ENCODE measurements around the gene OLFM3. TPM values are rescaled to one million over a fixed set of nuclear protein-coding genes. Genes with fewer than 3 reads are reported as not detected.

OLFM3 gene
- polyA plus RNA-seq, 1 donor from 2014 or later = not detected

GRCh38 chr1:101967871-101968270 lies 28.9 kb downstream of the OLFM3 start:
- no peaks in the 10 kb centered on the region for H3K27me3 Mint-ChIP-seq
- peaks cover 2 to 9% (median 2%) of the 10 kb centered on the region in 3 donors for H3K9me3 Mint-ChIP-seq
- no peak overlapping the region for H3K27ac Mint-ChIP-seq
- no peaks in the 10 kb centered on the region for H3K4me1 Mint-ChIP-seq
- no peak overlapping the region for H3K4me3 Mint-ChIP-seq
- no peaks in the 10 kb centered on the region for H3K36me3 Mint-ChIP-seq

DNA sequence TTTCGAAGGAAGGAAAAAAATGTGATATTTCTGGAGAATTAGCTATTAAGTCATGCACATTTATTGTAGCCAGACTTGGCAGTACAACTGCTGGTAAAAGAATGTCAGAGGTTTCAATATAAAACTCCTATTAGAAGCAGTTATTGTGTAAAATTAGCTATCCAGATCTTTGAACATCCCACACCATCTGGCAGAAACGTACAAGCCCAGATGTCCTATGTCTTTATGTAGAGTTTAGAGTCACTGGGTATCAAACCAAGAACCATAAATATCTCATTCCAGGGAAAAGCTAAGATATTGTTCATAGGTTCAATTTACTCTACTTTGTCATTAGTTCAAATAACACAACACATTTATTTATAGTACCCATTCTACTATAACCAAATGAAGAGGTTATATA lies 31.4 kb downstream of the OLFM3 start:
- no peaks in the 10 kb centered on the region for H3K27me3 Mint-ChIP-seq

DNA sequence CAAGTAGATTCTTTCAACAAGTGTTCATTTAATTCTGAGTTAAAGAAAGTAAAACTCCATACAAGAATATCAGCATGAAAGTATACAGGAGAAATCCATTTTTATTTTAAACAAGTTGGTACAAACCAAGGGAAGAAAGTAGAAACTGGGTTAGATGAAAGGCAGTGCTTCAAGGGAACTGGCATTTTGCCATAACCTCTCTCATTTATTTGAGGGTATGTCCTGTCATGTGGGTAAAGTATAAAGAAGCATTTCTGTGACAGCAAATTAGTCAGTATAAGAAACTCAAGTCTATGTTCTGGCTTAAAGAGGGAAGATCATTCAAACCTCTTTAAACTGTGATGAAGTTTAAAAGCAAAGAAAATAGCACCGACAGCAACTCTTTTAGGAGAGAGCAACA lies 32.0 kb downstream of the OLFM3 start:
- no peaks in the 10 kb centered on the region for H3K36me3 Mint-ChIP-seq
- no peak overlapping the region for H3K4me3 Mint-ChIP-seq
- no peaks in the 10 kb centered on the region for H3K4me1 Mint-ChIP-seq
- peaks cover 2 to 9% (median 2%) of the 10 kb centered on the region in 3 donors for H3K9me3 Mint-ChIP-seq
- H3K27me3 Mint-ChIP-seq = no peaks in the 10 kb centered on the region
- no peak overlapping the region for H3K27ac Mint-ChIP-seq

More for the DNA sequence above, 31.4 kb downstream of the OLFM3 start:
- H3K4me1 Mint-ChIP-seq = no peaks in the 10 kb centered on the region
- H3K36me3 Mint-ChIP-seq = no peaks in the 10 kb centered on the region
- no peak overlapping the region for H3K4me3 Mint-ChIP-seq
- peaks cover 2 to 9% (median 2%) of the 10 kb centered on the region in 3 donors for H3K9me3 Mint-ChIP-seq
- no peak overlapping the region for H3K27ac Mint-ChIP-seq

DNA sequence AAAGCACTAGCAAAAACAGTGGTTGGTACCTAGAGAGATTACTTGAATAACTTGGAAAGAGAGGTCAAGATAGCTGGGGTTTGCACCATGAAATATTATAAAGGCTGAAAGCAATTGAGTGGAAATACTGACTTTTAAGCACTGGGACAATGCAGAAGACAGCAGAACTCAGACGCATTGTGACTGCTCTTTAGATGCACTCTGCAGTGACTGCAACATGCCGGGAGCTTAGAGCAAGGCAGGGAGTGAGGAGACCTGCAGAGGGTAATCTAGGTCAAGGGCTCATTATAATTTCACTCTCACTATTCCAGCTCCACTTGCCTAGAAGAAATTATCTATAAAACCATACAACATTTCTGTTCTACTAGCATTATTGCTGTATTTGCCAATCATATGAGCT lies 36.6 kb downstream of the OLFM3 start:
- Mint-ChIP-seq H3K4me3 (no peak overlapping the region), H3K27me3 (no peaks in the 10 kb centered on the region), H3K27ac (no peak overlapping the region)

GRCh38 chr1:101959456-101959855 lies 37.3 kb downstream of the OLFM3 start:
- Mint-ChIP-seq H3K27me3 (no peaks in the 10 kb centered on the region), H3K4me3 (no peak overlapping the region), H3K27ac (no peak overlapping the region), H3K36me3 (no peaks in the 10 kb centered on the region), H3K9me3 (no peaks in the 10 kb centered on the region), H3K4me1 (no peaks in the 10 kb centered on the region)

More for the DNA sequence above, 36.6 kb downstream of the OLFM3 start:
- no peaks in the 10 kb centered on the region for H3K9me3 Mint-ChIP-seq
- no peaks in the 10 kb centered on the region for H3K4me1 Mint-ChIP-seq
- no peaks in the 10 kb centered on the region for H3K36me3 Mint-ChIP-seq

GRCh38 chr1:101957771-101958170 lies 39.0 kb downstream of the OLFM3 start:
- peaks cover 2% of the 10 kb centered on the region for H3K27me3 Mint-ChIP-seq

GRCh38 chr1:101953623-101954022 lies 43.1 kb downstream of the OLFM3 start:
- H3K27me3 Mint-ChIP-seq = peaks cover 2% of the 10 kb centered on the region
- H3K36me3 Mint-ChIP-seq = no peaks in the 10 kb centered on the region
- no peak overlapping the region for H3K27ac Mint-ChIP-seq
- H3K4me3 Mint-ChIP-seq = no peak overlapping the region
- H3K9me3 Mint-ChIP-seq = peaks cover 0 to 3% (median 2%) of the 10 kb centered on the region in 3 donors
- no peaks in the 10 kb centered on the region for H3K4me1 Mint-ChIP-seq

More at GRCh38 chr1:101957771-101958170, 39.0 kb downstream of the OLFM3 start:
- no peaks in the 10 kb centered on the region for H3K36me3 Mint-ChIP-seq
- H3K9me3 Mint-ChIP-seq = no peaks in the 10 kb centered on the region
- no peak overlapping the region for H3K27ac Mint-ChIP-seq
- H3K4me1 Mint-ChIP-seq = no peaks in the 10 kb centered on the region
- H3K4me3 Mint-ChIP-seq = no peak overlapping the region

- no peak overlapping the region for H3K27ac Mint-ChIP-seq
- H3K36me3 Mint-ChIP-seq = no peaks in the 10 kb centered on the region
- no peaks in the 10 kb centered on the region for H3K4me1 Mint-ChIP-seq
- H3K27me3 Mint-ChIP-seq = no peaks in the 10 kb centered on the region
- peaks cover 0 to 3% (median 2%) of the 10 kb centered on the region in 3 donors for H3K9me3 Mint-ChIP-seq
- H3K4me3 Mint-ChIP-seq = no peak overlapping the region
Measured at GRCh38 chr1:101945884-101946283, 50.8 kb downstream of the OLFM3 start.

DNA sequence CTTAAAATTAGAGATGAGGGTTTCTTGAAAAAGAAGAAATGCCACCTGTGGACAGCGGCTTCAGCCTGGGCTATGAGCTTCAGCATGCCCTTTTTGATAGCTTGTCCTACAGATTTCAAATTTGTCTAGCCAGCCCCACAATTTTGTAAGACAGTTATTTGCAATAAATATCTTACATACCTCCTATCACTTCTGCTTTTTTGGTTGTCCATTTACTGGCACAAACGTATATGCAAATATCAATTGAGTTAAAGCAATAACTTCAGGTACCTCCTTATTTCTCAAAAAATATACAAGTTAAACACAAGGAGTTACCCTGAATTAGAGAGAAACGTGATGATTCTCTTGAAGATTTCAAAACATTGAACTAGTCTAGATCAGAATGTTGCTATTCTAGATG lies 53.5 kb downstream of the OLFM3 start:
- Mint-ChIP-seq H3K9me3 (no peaks in the 10 kb centered on the region), H3K36me3 (no peaks in the 10 kb centered on the region), H3K27me3 (no peaks in the 10 kb centered on the region), H3K27ac (no peak overlapping the region), H3K4me3 (no peak overlapping the region), H3K4me1 (no peaks in the 10 kb centered on the region)

GRCh38 chr1:101942516-101943193 lies 54.1 kb downstream of the OLFM3 start:
- H3K27me3 Mint-ChIP-seq = no peaks in the 10 kb centered on the region
- H3K4me3 Mint-ChIP-seq = no peak overlapping the region
- no peaks in the 10 kb centered on the region for H3K36me3 Mint-ChIP-seq
- H3K9me3 Mint-ChIP-seq = peaks cover 0 to under 1% (median 0%) of the 10 kb centered on the region in 3 donors
- H3K4me1 Mint-ChIP-seq = no peaks in the 10 kb centered on the region
- H3K27ac Mint-ChIP-seq = no peak overlapping the region

GRCh38 chr1:101938681-101939080 lies 58.0 kb downstream of the OLFM3 start:
- H3K4me3 Mint-ChIP-seq = no peak overlapping the region
- no peaks in the 10 kb centered on the region for H3K36me3 Mint-ChIP-seq
- no peaks in the 10 kb centered on the region for H3K27me3 Mint-ChIP-seq
- H3K4me1 Mint-ChIP-seq = no peaks in the 10 kb centered on the region
- H3K27ac Mint-ChIP-seq = no peak overlapping the region
- H3K9me3 Mint-ChIP-seq = peaks cover 0 to 14% (median 2%) of the 10 kb centered on the region in 3 donors

DNA sequence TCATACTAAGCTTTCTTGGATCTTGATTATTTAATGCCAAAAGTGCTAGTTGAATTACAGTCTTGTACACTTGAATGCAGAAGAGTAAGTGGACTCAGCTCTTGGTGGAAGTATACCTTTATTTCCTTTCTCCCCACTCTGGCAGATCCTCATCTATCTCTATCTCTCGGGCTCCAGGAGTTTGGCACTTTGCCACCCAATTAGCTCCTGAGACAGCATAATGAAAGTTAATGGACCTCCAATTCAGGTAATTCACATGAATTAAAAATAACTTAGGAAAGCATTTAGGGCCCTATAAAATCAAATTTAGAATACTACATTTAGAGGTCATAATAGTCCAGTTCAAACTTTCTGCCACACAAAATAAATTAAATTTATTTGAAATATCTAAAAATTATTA lies 67.4 kb downstream of the OLFM3 start:
- peaks cover 0 to 2% (median 0%) of the 10 kb centered on the region in 3 donors for H3K9me3 Mint-ChIP-seq
- no peak overlapping the region for H3K4me3 Mint-ChIP-seq
- H3K4me1 Mint-ChIP-seq = no peaks in the 10 kb centered on the region
- H3K36me3 Mint-ChIP-seq = peaks cover 1% of the 10 kb centered on the region
- no peak overlapping the region for H3K27ac Mint-ChIP-seq
- H3K27me3 Mint-ChIP-seq = peaks cover 2% of the 10 kb centered on the region

- H3K9me3 Mint-ChIP-seq = peaks cover 0 to 2% (median 0%) of the 10 kb centered on the region in 3 donors
- peaks cover 1% of the 10 kb centered on the region for H3K36me3 Mint-ChIP-seq
- H3K4me3 Mint-ChIP-seq = no peak overlapping the region
- H3K27ac Mint-ChIP-seq = no peak overlapping the region
- no peaks in the 10 kb centered on the region for H3K4me1 Mint-ChIP-seq
- peaks cover 2% of the 10 kb centered on the region for H3K27me3 Mint-ChIP-seq
Measured at GRCh38 chr1:101928829-101929228, 67.9 kb downstream of the OLFM3 start.

GRCh38 chr1:101924700-101925099 lies 72.0 kb downstream of the OLFM3 start:
- H3K27ac Mint-ChIP-seq = no peak overlapping the region

GRCh38 chr1:101920577-101920976 lies 76.1 kb downstream of the OLFM3 start:
- Mint-ChIP-seq H3K4me3 (no peak overlapping the region), H3K27me3 (no peaks in the 10 kb centered on the region), H3K36me3 (peaks cover 1% of the 10 kb centered on the region)

More at GRCh38 chr1:101924700-101925099, 72.0 kb downstream of the OLFM3 start:
- no peak overlapping the region for H3K4me3 Mint-ChIP-seq
- H3K9me3 Mint-ChIP-seq = no peaks in the 10 kb centered on the region
- no peaks in the 10 kb centered on the region for H3K4me1 Mint-ChIP-seq
- peaks cover 2% of the 10 kb centered on the region for H3K27me3 Mint-ChIP-seq
- H3K36me3 Mint-ChIP-seq = peaks cover 1% of the 10 kb centered on the region

DNA sequence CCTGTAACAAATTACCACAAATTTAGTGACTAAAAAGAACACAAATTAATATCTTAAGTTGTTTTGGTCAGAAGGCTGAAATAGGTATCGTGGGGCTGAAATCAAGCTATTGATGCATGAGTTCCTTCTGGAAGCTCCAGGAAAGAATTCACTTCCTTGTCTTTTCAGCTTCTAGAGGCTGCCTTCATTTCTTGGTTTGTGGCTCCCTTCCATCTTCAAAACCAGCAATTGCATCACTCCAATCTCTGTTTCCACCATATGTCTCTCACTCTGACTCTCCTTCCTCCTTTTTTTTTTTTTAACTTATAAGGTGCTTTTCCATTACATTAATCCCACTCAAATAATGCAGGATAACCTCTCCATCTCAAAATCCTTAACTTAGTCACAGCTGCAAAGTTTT lies 78.4 kb downstream of the OLFM3 start:
- H3K4me1 Mint-ChIP-seq = no peaks in the 10 kb centered on the region
- H3K36me3 Mint-ChIP-seq = no peaks in the 10 kb centered on the region
- H3K27ac Mint-ChIP-seq = no peak overlapping the region

More at GRCh38 chr1:101920577-101920976, 76.1 kb downstream of the OLFM3 start:
- H3K4me1 Mint-ChIP-seq = no peaks in the 10 kb centered on the region
- no peak overlapping the region for H3K27ac Mint-ChIP-seq
- H3K9me3 Mint-ChIP-seq = no peaks in the 10 kb centered on the region

More for the DNA sequence above, 78.4 kb downstream of the OLFM3 start:
- no peaks in the 10 kb centered on the region for H3K27me3 Mint-ChIP-seq
- H3K4me3 Mint-ChIP-seq = no peak overlapping the region
- H3K9me3 Mint-ChIP-seq = no peaks in the 10 kb centered on the region

All from IgD-negative memory B cell (primary cell).